ENCODE measurements around the gene CUL3.

Gene CUL3

DNA sequence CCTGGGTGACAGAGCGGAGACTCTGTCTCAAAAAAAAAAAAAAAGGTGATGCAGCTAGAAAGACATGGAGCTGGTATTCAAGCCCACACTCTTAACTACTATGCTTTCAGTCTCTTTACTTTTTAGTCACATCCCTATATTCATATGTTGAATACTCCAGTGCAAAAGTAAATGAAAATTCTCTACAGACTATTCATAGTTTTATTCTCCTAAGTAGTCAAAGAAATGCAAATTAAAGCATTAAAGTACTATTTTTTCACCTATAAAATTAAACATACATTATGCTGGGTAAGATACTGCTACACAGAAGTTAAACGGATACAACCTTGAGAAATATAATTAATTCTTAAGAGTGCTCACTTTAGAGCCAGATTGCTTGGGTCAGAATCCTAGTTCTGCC, 7.6 kb downstream of the CUL3 start:
- Histone ChIP-seq H3K36me3 (replicated peaks; ENCODE audit: low read depth, low read length) (peaks cover 5% of the 10 kb centered on the region), H3K9me3 (ENCODE audit: insufficient read depth, low read length) (no peaks in the 10 kb centered on the region), H3K4me2 (ENCODE audit: low read length) (peak overlapping the region; percentile 14; the same call in 1 of the 2 replicates), H4K20me1 (ENCODE audit: insufficient read depth, low read length) (peaks cover 90% of the 10 kb centered on the region), H3K4me3 (ENCODE audit: low read length) (no peak overlapping the region), H3K79me2 (ENCODE audit: low read length) (peaks cover 100% of the 10 kb centered on the region), H2AFZ (ENCODE audit: low read depth, low read length) (no peak overlapping the region), H3K27me3 (ENCODE audit: low read depth, low read length) (no peaks in the 10 kb centered on the region), H3K27ac (ENCODE audit: low read length) (no peak overlapping the region), H3K4me1 (ENCODE audit: low read length) (peaks cover 43% of the 10 kb centered on the region), H3K9ac (ENCODE audit: low read length) (no peak overlapping the region)
- TF ChIP-seq, protein P1, sequence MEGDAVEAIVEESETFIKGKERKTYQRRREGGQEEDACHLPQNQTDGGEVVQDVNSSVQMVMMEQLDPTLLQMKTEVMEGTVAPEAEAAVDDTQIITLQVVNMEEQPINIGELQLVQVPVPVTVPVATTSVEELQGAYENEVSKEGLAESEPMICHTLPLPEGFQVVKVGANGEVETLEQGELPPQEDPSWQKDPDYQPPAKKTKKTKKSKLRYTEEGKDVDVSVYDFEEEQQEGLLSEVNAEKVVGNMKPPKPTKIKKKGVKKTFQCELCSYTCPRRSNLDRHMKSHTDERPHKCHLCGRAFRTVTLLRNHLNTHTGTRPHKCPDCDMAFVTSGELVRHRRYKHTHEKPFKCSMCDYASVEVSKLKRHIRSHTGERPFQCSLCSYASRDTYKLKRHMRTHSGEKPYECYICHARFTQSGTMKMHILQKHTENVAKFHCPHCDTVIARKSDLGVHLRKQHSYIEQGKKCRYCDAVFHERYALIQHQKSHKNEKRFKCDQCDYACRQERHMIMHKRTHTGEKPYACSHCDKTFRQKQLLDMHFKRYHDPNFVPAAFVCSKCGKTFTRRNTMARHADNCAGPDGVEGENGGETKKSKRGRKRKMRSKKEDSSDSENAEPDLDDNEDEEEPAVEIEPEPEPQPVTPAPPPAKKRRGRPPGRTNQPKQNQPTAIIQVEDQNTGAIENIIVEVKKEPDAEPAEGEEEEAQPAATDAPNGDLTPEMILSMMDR (IDR thresholded peaks at IDR 0.05; ENCODE audit: low read depth, low read length), result no peak
- TF ChIP-seq EZH2phosphoT487 (IDR thresholded peaks at IDR 0.05; ENCODE audit: low read depth), result no peak

DNA sequence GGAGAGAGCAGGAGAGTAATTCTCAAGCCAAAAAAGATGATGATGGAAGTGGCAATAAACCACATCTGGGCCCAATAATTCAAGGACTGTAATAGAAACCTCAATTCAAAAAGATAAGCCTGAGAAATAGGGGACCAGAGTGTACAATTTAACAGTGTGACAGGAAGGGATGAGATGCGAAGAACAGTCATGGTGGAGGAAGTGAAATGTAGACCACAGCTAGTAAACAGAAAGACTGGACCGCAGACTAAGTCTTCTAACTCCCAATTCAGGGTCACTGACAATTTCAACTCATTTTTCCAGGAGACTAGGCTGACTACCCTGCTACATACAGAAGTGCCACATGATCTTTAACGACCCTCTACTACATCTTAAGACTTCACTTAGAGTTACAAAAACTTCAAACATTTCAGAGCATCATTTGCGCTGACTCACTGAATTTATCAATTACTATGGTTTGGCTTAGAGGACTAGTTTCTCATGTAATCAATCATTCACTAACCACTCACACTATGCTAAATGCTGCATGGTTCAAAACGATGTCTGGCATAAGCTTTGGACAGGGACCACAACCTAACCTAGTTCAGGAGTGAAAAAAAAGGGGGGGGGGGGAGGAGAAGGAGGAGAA, 9.0 kb downstream of the CUL3 start:
- Histone ChIP-seq H3K9ac (ENCODE audit: low read length) (no peak overlapping the region), H3K4me1 (ENCODE audit: low read length) (peaks cover 50% of the 10 kb centered on the region), H4K20me1 (ENCODE audit: insufficient read depth, low read length) (peaks cover 96% of the 10 kb centered on the region)

DNA sequence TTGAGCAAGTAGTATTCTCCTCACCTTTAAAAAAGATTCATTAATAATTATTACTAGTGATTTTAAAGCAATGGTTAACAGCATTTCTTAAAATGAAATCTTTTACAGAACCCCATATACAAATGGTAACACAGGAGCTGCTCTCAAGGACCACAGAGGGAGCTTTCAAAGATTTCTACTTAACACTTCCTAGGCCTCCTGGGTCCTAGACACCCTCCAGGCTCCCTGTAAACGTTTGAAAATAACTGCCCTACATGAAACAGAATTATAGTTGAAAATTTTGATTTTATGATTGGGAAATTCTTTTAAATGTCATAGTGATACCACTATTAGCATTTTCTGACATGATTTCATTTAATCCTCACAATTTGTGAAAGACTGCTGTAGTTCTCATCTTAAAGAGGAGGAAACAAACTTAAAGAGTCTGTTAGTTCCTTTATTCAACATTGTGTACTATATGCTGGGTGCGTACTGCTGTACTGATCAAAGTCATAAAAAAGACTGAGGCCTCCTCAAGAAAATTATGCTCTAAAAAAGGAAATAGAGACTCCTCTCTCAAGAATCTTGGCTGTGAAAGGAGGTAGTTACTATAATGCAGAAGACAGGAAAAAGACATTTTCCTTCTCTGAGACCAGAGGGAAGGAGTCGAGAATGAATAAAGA, 10.6 kb downstream of the CUL3 start:
- Histone ChIP-seq H4K20me1 (ENCODE audit: insufficient read depth, low read length) (peaks cover 96% of the 10 kb centered on the region), H3K9ac (ENCODE audit: low read length) (no peak overlapping the region), H3K27me3 (ENCODE audit: low read depth, low read length) (no peaks in the 10 kb centered on the region), H3K9me3 (ENCODE audit: insufficient read depth, low read length) (no peaks in the 10 kb centered on the region), H2AFZ (ENCODE audit: low read depth, low read length) (no peak overlapping the region), H3K27ac (ENCODE audit: low read length) (no peak overlapping the region), H3K4me2 (ENCODE audit: low read length) (no peak overlapping the region), H3K79me2 (ENCODE audit: low read length) (peaks cover 100% of the 10 kb centered on the region), H3K4me1 (ENCODE audit: low read length) (peaks cover 59% of the 10 kb centered on the region), H3K36me3 (replicated peaks; ENCODE audit: low read depth, low read length) (no peaks in the 10 kb centered on the region), H3K4me3 (ENCODE audit: low read length) (no peak overlapping the region)
- TF ChIP-seq, protein P1 (IDR thresholded peaks at IDR 0.05; ENCODE audit: low read depth, low read length), result no peak
- TF ChIP-seq EZH2phosphoT487 (IDR thresholded peaks at IDR 0.05; ENCODE audit: low read depth), result no peak

More for the DNA sequence above, 9.0 kb downstream of the CUL3 start:
- Histone ChIP-seq H2AFZ (ENCODE audit: low read depth, low read length) (no peak overlapping the region), H3K9me3 (ENCODE audit: insufficient read depth, low read length) (no peaks in the 10 kb centered on the region), H3K36me3 (replicated peaks; ENCODE audit: low read depth, low read length) (no peaks in the 10 kb centered on the region), H3K27me3 (ENCODE audit: low read depth, low read length) (no peaks in the 10 kb centered on the region), H3K79me2 (ENCODE audit: low read length) (peaks cover 100% of the 10 kb centered on the region), H3K27ac (ENCODE audit: low read length) (no peak overlapping the region), H3K4me3 (ENCODE audit: low read length) (peak overlapping the region; percentile 14; the same call in 1 of the 2 replicates), H3K4me2 (ENCODE audit: low read length) (peak overlapping the region; percentile 62)
- no peak for TF ChIP-seq EZH2phosphoT487 (IDR thresholded peaks at IDR 0.05; ENCODE audit: low read depth)
- TF ChIP-seq, protein P1 (IDR thresholded peaks at IDR 0.05; ENCODE audit: low read depth, low read length), result no peak

DNA sequence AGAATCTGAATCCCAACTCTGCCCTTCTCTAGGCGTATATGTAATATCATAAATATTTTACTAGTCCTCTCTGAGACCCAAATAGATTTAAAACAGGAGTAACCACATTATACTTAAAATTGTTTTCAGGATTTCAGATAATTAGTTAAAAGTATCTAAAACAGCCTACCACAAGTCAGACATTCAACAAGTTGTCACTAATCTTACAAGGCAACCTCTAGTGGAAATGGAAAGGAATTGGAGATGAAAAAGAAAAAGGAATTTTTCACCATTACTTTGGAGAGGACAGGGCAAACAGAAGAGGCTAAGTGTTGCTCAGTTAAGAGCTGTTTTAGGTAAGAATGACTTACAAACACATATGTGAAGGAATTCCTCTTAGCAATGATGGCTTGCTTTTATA, 11.4 kb downstream of the CUL3 start:
- Histone ChIP-seq H3K4me2 (ENCODE audit: low read length) (no peak overlapping the region), H3K4me3 (ENCODE audit: low read length) (no peak overlapping the region), H3K79me2 (ENCODE audit: low read length) (peaks cover 100% of the 10 kb centered on the region), H3K9me3 (ENCODE audit: insufficient read depth, low read length) (no peaks in the 10 kb centered on the region), H3K36me3 (replicated peaks; ENCODE audit: low read depth, low read length) (no peaks in the 10 kb centered on the region), H2AFZ (ENCODE audit: low read depth, low read length) (no peak overlapping the region), H3K4me1 (ENCODE audit: low read length) (peaks cover 57% of the 10 kb centered on the region), H3K27ac (ENCODE audit: low read length) (no peak overlapping the region), H4K20me1 (ENCODE audit: insufficient read depth, low read length) (peaks cover 96% of the 10 kb centered on the region), H3K27me3 (ENCODE audit: low read depth, low read length) (no peaks in the 10 kb centered on the region), H3K9ac (ENCODE audit: low read length) (no peak overlapping the region)
- TF ChIP-seq, protein P1 (IDR thresholded peaks at IDR 0.05; ENCODE audit: low read depth, low read length), result no peak
- TF ChIP-seq EZH2phosphoT487 (IDR thresholded peaks at IDR 0.05; ENCODE audit: low read depth), result no peak
